Measurements from ENCODE around the gene NOL7. TPM values are rescaled to one million over a fixed set of nuclear protein-coding genes. Genes with fewer than 3 reads are reported as not detected.

NOL7 gene
- total and polyA plus RNA-seq, 9 of the 15 experiments (the other 6 are each of a cell fraction or from before 2014, with no cell fraction given) = 19.4 to 235 (median 157) TPM

- TF ChIP-seq, protein P1, sequence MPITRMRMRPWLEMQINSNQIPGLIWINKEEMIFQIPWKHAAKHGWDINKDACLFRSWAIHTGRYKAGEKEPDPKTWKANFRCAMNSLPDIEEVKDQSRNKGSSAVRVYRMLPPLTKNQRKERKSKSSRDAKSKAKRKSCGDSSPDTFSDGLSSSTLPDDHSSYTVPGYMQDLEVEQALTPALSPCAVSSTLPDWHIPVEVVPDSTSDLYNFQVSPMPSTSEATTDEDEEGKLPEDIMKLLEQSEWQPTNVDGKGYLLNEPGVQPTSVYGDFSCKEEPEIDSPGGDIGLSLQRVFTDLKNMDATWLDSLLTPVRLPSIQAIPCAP (CRISPR knock-in tag; IDR thresholded peaks at IDR 0.05; ENCODE audit: borderline replicate concordance) = no peak
- peak; percentile 48; the same call in 1 of the 2 replicates for TF ChIP-seq CREM (IDR thresholded peaks at IDR 0.05; ENCODE audit: low read depth)
- TF ChIP-seq TCF15 (CRISPR knock-in tag; IDR thresholded peaks at IDR 0.05) = no peak
- TF ChIP-seq CBX1 (IDR thresholded peaks at IDR 0.05; ENCODE audit: low read depth) = no peak; the same call in none of the 2 replicates
- TF ChIP-seq MITF (IDR thresholded peaks at IDR 0.05) = no peak
- TF ChIP-seq GATAD2B (IDR thresholded peaks at IDR 0.05; ENCODE audit: borderline replicate concordance) = no peak; the same call in 1 of the 2 replicates
- no peak for TF ChIP-seq ZNF699 (CRISPR knock-in tag; IDR thresholded peaks at IDR 0.05; ENCODE audit: insufficient replicate concordance)
- TF ChIP-seq, protein P2, sequence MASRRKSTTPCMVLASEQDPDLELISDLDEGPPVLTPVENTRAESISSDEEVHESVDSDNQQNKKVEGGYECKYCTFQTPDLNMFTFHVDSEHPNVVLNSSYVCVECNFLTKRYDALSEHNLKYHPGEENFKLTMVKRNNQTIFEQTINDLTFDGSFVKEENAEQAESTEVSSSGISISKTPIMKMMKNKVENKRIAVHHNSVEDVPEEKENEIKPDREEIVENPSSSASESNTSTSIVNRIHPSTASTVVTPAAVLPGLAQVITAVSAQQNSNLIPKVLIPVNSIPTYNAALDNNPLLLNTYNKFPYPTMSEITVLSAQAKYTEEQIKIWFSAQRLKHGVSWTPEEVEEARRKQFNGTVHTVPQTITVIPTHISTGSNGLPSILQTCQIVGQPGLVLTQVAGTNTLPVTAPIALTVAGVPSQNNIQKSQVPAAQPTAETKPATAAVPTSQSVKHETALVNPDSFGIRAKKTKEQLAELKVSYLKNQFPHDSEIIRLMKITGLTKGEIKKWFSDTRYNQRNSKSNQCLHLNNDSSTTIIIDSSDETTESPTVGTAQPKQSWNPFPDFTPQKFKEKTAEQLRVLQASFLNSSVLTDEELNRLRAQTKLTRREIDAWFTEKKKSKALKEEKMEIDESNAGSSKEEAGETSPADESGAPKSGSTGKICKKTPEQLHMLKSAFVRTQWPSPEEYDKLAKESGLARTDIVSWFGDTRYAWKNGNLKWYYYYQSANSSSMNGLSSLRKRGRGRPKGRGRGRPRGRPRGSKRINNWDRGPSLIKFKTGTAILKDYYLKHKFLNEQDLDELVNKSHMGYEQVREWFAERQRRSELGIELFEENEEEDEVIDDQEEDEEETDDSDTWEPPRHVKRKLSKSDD (conservative IDR thresholded peaks at IDR 0.05; ENCODE audit: low read length) = 0 out of 2 replicates have a peak, but pooled peaks have one; percentile 48
- no peak for TF ChIP-seq PREB (CRISPR knock-in tag; IDR thresholded peaks at IDR 0.05)
- TF ChIP-seq, protein P3, sequence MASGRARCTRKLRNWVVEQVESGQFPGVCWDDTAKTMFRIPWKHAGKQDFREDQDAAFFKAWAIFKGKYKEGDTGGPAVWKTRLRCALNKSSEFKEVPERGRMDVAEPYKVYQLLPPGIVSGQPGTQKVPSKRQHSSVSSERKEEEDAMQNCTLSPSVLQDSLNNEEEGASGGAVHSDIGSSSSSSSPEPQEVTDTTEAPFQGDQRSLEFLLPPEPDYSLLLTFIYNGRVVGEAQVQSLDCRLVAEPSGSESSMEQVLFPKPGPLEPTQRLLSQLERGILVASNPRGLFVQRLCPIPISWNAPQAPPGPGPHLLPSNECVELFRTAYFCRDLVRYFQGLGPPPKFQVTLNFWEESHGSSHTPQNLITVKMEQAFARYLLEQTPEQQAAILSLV (tag; IDR thresholded peaks at IDR 0.05) = no peak
- peak; percentile 69; the same call in 1 of the 2 replicates for TF ChIP-seq KLF6 (CRISPR knock-in tag; IDR thresholded peaks at IDR 0.05; ENCODE audit: borderline replicate concordance)
- no peak for TF ChIP-seq ZNF561 (CRISPR knock-in tag; conservative IDR thresholded peaks at IDR 0.05)
- no peak for TF ChIP-seq ETS2 (tag; IDR thresholded peaks at IDR 0.05; ENCODE audit: borderline replicate concordance, poor library complexity, severe bottlenecking)
- no peak for TF ChIP-seq ZNF165 (CRISPR knock-in tag; IDR thresholded peaks at IDR 0.05; ENCODE audit: borderline replicate concordance)
- TF ChIP-seq, protein P4, sequence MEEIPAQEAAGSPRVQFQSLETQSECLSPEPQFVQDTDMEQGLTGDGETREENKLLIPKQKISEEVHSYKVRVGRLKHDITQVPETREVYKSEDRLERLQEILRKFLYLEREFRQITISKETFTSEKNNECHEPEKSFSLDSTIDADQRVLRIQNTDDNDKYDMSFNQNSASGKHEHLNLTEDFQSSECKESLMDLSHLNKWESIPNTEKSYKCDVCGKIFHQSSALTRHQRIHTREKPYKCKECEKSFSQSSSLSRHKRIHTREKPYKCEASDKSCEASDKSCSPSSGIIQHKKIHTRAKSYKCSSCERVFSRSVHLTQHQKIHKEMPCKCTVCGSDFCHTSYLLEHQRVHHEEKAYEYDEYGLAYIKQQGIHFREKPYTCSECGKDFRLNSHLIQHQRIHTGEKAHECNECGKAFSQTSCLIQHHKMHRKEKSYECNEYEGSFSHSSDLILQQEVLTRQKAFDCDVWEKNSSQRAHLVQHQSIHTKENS (CRISPR knock-in tag; IDR thresholded peaks at IDR 0.05) = no peak
- TF ChIP-seq ZNF324 (CRISPR knock-in tag; IDR thresholded peaks at IDR 0.05) = 0 out of 2 replicates have a peak, but pooled peaks have one; percentile 6
- peak; percentile 44; the same call in 1 of the 2 replicates for TF ChIP-seq ZNF197 (CRISPR knock-in tag; IDR thresholded peaks at IDR 0.05; ENCODE audit: low read depth)
These were observed 40.4 kb upstream of the NOL7 start, which contains the start of gene SIRT5 (continued) for GRCh38 chr6:13574571-13575376.
